Astrocyte (in vitro differentiated cells and primary cell): ENCODE results near the gene WFDC9. TPM values are rescaled to one million over a fixed set of nuclear protein-coding genes. Genes with fewer than 3 reads are reported as not detected.
"Not testable (repeated sequence)": the region's sequence is repeated elsewhere in the genome, so short reads cannot be mapped to it uniquely, and the experiment has no call there.

Source experiments
- DNase-seq: peaks from one replicate; pipeline ENCODE4 v3.0.0-alpha.2; 2010; ENCODE audit warnings: low read depth
- FAIRE-seq: peaks from 2 replicates; lab custom pipeline; 2011; peaks lifted over from hg19 to GRCh38; lab: Jason Lieb, UNC
- H2AFZ ChIP-seq: 2 replicates; pipeline ENCODE4 v1.6.0; 2012; ENCODE audit warnings: low read depth, low read length, inconsistent platforms
- H3K27ac ChIP-seq: 2 replicates; pipeline ENCODE4 v1.5.1; 2011; ENCODE audit warnings: low read depth, low read length, inconsistent platforms
- H3K27me3 ChIP-seq: 2 replicates; pipeline ENCODE4 v1.6.0; 2011; ENCODE audit warnings: low read length, inconsistent platforms; ENCODE audit not compliant: insufficient read depth
- H3K36me3 ChIP-seq: 2 replicates; pipeline ENCODE4 v1.5.1; 2011; ENCODE audit warnings: low read length, inconsistent platforms; ENCODE audit not compliant: insufficient read depth
- H3K4me1 ChIP-seq: 2 replicates; pipeline ENCODE4 v1.5.1; 2011; ENCODE audit warnings: low read length, inconsistent platforms; ENCODE audit not compliant: insufficient read depth
- H3K4me2 ChIP-seq: 2 replicates; pipeline ENCODE4 v1.6.0; 2012; ENCODE audit warnings: low read length, inconsistent platforms
- H3K4me3 ChIP-seq: 2 replicates; pipeline ENCODE4 v1.5.1; 2011; ENCODE audit warnings: low read depth, mild to moderate bottlenecking, low read length, inconsistent platforms; ENCODE audit not compliant: insufficient read depth
- H3K79me2 ChIP-seq: 2 replicates; pipeline ENCODE4 v1.6.0; 2012; ENCODE audit warnings: mild to moderate bottlenecking, low read length, inconsistent platforms; ENCODE audit not compliant: insufficient read depth
- H3K9ac ChIP-seq: 2 replicates; pipeline ENCODE4 v1.6.0; 2012; ENCODE audit warnings: mild to moderate bottlenecking, low read length, inconsistent platforms
- H3K9me3 ChIP-seq: 2 replicates; pipeline ENCODE4 v1.5.1; 2012; ENCODE audit warnings: low read depth, mild to moderate bottlenecking, low read length, inconsistent platforms; ENCODE audit not compliant: insufficient read depth
- H4K20me1 ChIP-seq: 2 replicates; pipeline ENCODE4 v1.6.0; 2012; ENCODE audit warnings: low read length, inconsistent platforms; ENCODE audit not compliant: insufficient read depth
- H3K27ac Mint-ChIP-seq: one replicate; pipeline ENCODE4 v1.8.0; 2021; ENCODE audit warnings: mild to moderate bottlenecking, mixed read lengths; ENCODE audit not compliant: unreplicated experiment
- H3K27me3 Mint-ChIP-seq: one replicate; pipeline ENCODE4 v1.8.0; 2021; ENCODE audit warnings: low read depth, mixed read lengths; ENCODE audit not compliant: unreplicated experiment
- H3K36me3 Mint-ChIP-seq: one replicate; pipeline ENCODE4 v1.8.0; 2021; ENCODE audit warnings: low read depth, mixed read lengths; ENCODE audit not compliant: unreplicated experiment
- H3K4me1 Mint-ChIP-seq: one replicate; pipeline ENCODE4 v1.8.0; 2021; ENCODE audit warnings: low read depth, mixed read lengths; ENCODE audit not compliant: unreplicated experiment
- H3K4me3 Mint-ChIP-seq: one replicate; pipeline ENCODE4 v1.8.0; 2021; ENCODE audit warnings: mild to moderate bottlenecking, moderate library complexity, mixed read lengths; ENCODE audit not compliant: unreplicated experiment
- H3K9me3 Mint-ChIP-seq: one replicate; pipeline ENCODE4 v1.8.0; 2021; ENCODE audit warnings: mild to moderate bottlenecking, mixed read lengths; ENCODE audit not compliant: unreplicated experiment
- CTCF ChIP-seq: IDR thresholded peaks from 2 replicates; pipeline ENCODE4 v1.5.1; 2011; ENCODE audit warnings: low read depth, mild to moderate bottlenecking, inconsistent platforms, low read length, moderate library complexity; ENCODE audit not compliant: insufficient read depth
- EZH2 ChIP-seq: IDR thresholded peaks from 2 replicates; pipeline ENCODE4 v1.6.1; 2012; ENCODE audit warnings: mild to moderate bottlenecking, low read length, inconsistent platforms; ENCODE audit not compliant: insufficient read depth
- total RNA-seq: library from RNA; stranded (reverse); gene quantifications from 2 replicates; pipeline ENCODE4 v1.2.1, GENCODE V29; 2021

WFDC9 gene
- total RNA-seq, 1 donor from 2014 or later = not detected

- H3K4me2 ChIP-seq = no peak overlapping the region
- no peaks in the 10 kb centered on the region for H3K79me2 ChIP-seq
- DNase-seq (no peak), FAIRE-seq (no peak)
- Mint-ChIP-seq H3K36me3 (no peaks in the 10 kb centered on the region), H3K27ac (no peak overlapping the region), H3K27me3 (peaks cover 3% of the 10 kb centered on the region), H3K4me1 (no peaks in the 10 kb centered on the region), H3K9me3 (peaks cover 12% of the 10 kb centered on the region), H3K4me3 (no peak overlapping the region)
- no peaks in the 10 kb centered on the region for H3K36me3 ChIP-seq
- no peaks in the 10 kb centered on the region for H3K27me3 ChIP-seq
- no peak overlapping the region for H3K4me3 ChIP-seq
- H2AFZ ChIP-seq = no peak overlapping the region
- no peak overlapping the region for H3K9ac ChIP-seq
- H3K9me3 ChIP-seq = no peaks in the 10 kb centered on the region
- TF ChIP-seq EZH2 (no peak), CTCF (no peak)
- no peaks in the 10 kb centered on the region for H4K20me1 ChIP-seq
- H3K4me1 ChIP-seq = no peaks in the 10 kb centered on the region
- H3K27ac ChIP-seq = no peak overlapping the region
Measured at GRCh38 chr20:45647441-45648050, 16.5 kb upstream of the WFDC9 start.

- TF ChIP-seq CTCF (no peak), EZH2 (no peak)
Measured at GRCh38 chr20:45646875-45647274, 15.8 kb upstream of the WFDC9 start.

DNA sequence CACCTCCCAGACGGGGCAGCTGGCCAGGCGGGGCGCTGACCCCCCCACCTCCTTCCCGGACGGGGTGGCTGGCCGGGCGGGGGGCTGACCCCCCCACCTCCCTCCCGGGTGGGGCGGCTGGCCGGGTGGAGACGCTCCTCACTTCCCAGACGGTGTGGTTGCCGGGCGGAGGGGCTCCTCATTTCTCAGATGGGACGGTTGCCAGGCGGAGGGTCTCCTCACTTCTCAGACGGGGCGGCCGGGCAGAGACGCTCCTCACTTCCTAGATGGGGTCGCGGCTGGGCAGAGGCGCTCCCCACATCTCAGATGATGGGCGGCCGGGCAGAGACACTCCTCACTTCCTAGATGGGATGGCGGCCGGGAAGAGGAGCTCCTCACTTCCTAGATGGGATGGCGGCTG is 14.8 kb upstream of the WFDC9 start:
- H4K20me1 ChIP-seq, H3K4me3 Mint-ChIP-seq, H3K27ac Mint-ChIP-seq, H3K36me3 ChIP-seq, H3K79me2 ChIP-seq, H3K27ac ChIP-seq, H2AFZ ChIP-seq, H3K9me3 Mint-ChIP-seq, FAIRE-seq, DNase-seq, H3K4me1 ChIP-seq, H3K4me2 ChIP-seq, H3K4me3 ChIP-seq, H3K36me3 Mint-ChIP-seq, H3K9me3 ChIP-seq, H3K4me1 Mint-ChIP-seq, H3K27me3 ChIP-seq, H3K27me3 Mint-ChIP-seq, H3K9ac ChIP-seq: not testable (repeated sequence)

More at GRCh38 chr20:45646875-45647274, 15.8 kb upstream of the WFDC9 start:
- Mint-ChIP-seq H3K36me3 (no peaks in the 10 kb centered on the region), H3K4me1 (no peaks in the 10 kb centered on the region), H3K4me3 (no peak overlapping the region), H3K9me3 (peaks cover 10% of the 10 kb centered on the region), H3K27me3 (peaks cover 3% of the 10 kb centered on the region), H3K27ac (no peak overlapping the region)
- H3K36me3 ChIP-seq = no peaks in the 10 kb centered on the region
- no peak overlapping the region for H3K4me2 ChIP-seq
- no peaks in the 10 kb centered on the region for H3K27me3 ChIP-seq
- H3K9ac ChIP-seq = no peak overlapping the region
- H3K27ac ChIP-seq = no peak overlapping the region
- DNase-seq (no peak), FAIRE-seq (no peak)
- no peak overlapping the region for H2AFZ ChIP-seq
- H3K9me3 ChIP-seq = no peaks in the 10 kb centered on the region
- H3K4me1 ChIP-seq = no peaks in the 10 kb centered on the region
- H3K4me3 ChIP-seq = no peak overlapping the region
- no peaks in the 10 kb centered on the region for H3K79me2 ChIP-seq
- no peaks in the 10 kb centered on the region for H4K20me1 ChIP-seq

DNA sequence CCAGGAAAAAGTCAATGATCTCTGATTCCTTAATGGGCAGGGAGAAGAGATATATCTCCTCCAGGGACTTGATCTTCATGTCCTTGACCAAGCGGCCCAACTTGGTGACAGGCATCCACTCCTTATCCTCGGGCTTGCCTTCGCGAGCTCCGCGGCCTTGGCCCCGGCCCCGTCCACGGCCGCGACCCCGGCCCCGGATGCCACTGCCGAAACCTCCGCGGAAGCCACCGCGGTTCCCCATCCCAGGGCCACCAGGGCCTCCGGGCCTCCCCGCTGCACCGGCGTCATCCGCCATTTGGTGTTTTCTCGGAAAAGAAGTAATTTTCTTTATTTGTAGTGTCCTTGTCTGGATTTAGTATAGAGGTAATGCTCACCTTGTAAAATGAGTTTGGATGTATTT is 10.0 kb upstream of the WFDC9 start:
- not testable (repeated sequence) for H3K9me3 Mint-ChIP-seq, H3K4me3 Mint-ChIP-seq, FAIRE-seq, H3K36me3 ChIP-seq, H3K9ac ChIP-seq, H4K20me1 ChIP-seq, H3K4me3 ChIP-seq, H3K4me1 Mint-ChIP-seq, H3K27me3 ChIP-seq, H3K36me3 Mint-ChIP-seq, H3K79me2 ChIP-seq, H3K4me2 ChIP-seq, H3K4me1 ChIP-seq, H3K27ac ChIP-seq, DNase-seq, H3K27ac Mint-ChIP-seq, H2AFZ ChIP-seq, H3K27me3 Mint-ChIP-seq, H3K9me3 ChIP-seq
